ENCODE measurements around the gene LRP1-AS. TPM values are rescaled to one million over a fixed set of nuclear protein-coding genes. Genes with fewer than 3 reads are reported as not detected.

LRP1-AS gene
- polyA plus RNA-seq, 3 donors from 2014 or later, result not detected

DNA sequence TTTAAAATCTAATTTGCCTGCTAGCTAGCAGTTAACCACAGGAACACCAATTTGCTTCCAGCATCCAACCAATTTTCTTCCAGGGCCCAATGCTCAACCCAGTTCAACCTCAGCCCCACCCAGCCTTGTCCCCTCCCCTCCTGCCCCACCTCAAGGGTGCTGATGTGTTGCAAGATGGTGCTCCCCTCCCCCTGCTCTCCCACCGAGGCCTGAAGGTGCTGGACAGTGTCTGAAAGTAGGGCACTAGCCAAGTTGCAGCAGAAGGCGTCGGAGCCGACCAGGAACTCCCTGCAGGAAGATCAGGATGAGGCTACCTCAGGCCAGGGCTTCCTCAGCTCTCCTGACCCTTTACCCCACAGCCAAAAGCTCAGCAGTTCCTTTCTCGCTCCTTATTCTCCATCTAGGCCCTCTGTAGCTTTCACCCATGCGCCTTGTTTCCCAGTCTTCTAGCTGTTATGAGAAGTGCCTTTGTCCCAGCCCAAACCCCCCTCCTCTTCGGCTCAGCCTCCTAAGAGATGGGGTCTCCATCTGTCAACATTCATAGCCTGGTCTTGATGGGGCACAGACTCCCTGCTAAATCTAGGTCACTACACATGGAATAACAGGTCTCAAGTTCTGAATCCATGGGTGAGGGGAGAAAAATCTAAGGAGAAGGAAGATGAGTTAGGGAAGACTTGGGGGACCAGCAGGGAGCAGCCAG, 39.8 kb downstream of the LRP1-AS start:
- H3K27ac Mint-ChIP-seq, result peak overlapping the region; percentile 9 to 71 (median 46)
- DNase-seq, result no peak
- H3K4me1 Mint-ChIP-seq, result peaks cover 70 to 73% of the 10 kb centered on the region in 2 donors
- H3K36me3 Mint-ChIP-seq, result peaks cover 7 to 27% (median 15%) of the 10 kb centered on the region in 3 donors
- peak overlapping the region in 3 of 5 donors; percentile 27 to 61 (median 47) for H3K4me3 Mint-ChIP-seq
- peaks cover 0 to 4% (median 0%) of the 10 kb centered on the region in 6 donors for H3K9me3 Mint-ChIP-seq
- H3K27me3 Mint-ChIP-seq (ENCODE audit: low read depth in 3 of 3), result peaks cover 14 to 24% (median 19%) of the 10 kb centered on the region in 3 donors

DNA sequence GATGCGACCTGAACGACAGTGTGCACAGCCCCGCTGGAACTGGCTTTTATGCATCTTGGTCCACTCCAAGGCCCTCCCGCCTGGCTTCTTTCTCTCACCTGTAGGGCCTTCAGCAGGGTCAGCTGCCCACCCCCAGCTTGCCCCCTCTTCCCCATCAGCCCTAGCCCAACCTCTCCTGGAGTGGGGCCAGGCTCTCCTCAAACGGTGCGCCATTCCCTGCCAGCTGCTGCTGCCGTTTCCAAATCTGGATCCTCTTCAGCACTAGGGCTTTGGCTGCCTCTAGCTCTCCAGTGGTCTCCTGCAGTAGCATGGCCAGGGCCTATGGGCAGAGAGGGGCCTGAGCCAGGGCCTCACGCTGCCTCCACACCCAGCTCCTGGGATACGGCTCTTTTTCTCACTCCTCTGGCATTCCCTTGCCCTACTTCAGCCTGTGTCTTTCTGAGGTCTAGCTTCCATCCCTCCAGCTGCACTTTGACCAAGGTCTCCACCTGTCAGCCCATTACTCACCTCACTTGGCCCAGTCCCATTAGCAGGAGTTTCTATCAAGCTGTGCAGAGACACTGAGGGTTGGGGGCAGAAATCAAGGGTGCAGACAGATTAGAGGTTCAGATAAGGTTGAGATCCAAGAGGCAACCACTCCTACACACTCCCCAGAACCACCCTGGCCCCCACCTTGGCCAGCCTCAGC, 41.3 kb downstream of the LRP1-AS start:
- peaks cover 68 to 71% of the 10 kb centered on the region in 2 donors for H3K4me1 Mint-ChIP-seq

DNA sequence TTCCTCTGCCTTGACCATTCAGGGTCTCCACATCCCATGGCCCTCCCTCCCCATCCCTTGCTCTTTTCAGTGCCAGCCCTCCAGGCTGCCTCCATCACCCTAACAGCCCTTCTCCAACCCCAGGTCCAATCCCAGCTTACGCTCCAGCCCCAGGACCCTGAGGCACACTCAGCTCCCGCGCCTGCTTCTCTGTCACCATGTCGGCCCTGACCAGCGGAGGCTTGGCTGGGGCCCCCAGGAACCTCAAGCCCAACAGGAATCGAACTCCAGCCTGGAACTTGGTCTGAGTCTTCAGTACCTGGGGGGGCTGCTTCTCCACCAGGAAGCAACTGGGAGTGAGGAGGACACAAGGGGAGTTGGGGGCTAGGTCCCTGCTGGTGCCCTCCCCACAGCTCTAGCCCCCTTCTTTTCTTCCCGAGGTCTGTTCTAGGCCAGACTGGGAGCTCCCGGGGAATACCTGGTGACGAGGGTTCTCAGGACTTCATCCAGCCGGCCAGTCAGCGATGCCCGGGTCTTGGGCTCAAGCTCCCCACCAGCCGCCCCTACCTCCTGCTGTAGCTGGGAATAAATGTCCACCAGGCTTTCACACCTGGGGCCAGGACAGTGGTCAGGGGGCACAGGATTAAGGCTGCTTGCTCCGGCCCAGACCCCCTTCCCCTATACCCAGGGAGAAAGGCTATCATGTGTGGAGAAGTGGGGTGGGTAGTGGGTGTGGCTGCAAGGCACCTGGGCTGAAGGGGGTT, 42.2 kb downstream of the LRP1-AS start:
- Mint-ChIP-seq H3K4me1 (peaks cover 65 to 72% of the 10 kb centered on the region in 2 donors), H3K36me3 (peaks cover 7 to 27% (median 16%) of the 10 kb centered on the region in 3 donors), H3K4me3 (no peak overlapping the region), H3K27me3 (ENCODE audit: low read depth in 3 of 3) (peaks cover 0 to 9% (median 4%) of the 10 kb centered on the region in 3 donors), H3K27ac (peak overlapping the region in 4 of 6 donors; percentile 60 to 91 (median 72)), H3K9me3 (no peaks in the 10 kb centered on the region)
- no peak for DNase-seq

More for the DNA sequence above, 41.3 kb downstream of the LRP1-AS start:
- Mint-ChIP-seq H3K27ac (peak overlapping the region in 3 of 6 donors; percentile 51 to 85 (median 71)), H3K9me3 (no peaks in the 10 kb centered on the region), H3K36me3 (peaks cover 7 to 27% (median 15%) of the 10 kb centered on the region in 3 donors), H3K4me3 (no peak overlapping the region), H3K27me3 (ENCODE audit: low read depth in 3 of 3) (peaks cover 3 to 14% (median 12%) of the 10 kb centered on the region in 3 donors)
- DNase-seq, result no peak

DNA sequence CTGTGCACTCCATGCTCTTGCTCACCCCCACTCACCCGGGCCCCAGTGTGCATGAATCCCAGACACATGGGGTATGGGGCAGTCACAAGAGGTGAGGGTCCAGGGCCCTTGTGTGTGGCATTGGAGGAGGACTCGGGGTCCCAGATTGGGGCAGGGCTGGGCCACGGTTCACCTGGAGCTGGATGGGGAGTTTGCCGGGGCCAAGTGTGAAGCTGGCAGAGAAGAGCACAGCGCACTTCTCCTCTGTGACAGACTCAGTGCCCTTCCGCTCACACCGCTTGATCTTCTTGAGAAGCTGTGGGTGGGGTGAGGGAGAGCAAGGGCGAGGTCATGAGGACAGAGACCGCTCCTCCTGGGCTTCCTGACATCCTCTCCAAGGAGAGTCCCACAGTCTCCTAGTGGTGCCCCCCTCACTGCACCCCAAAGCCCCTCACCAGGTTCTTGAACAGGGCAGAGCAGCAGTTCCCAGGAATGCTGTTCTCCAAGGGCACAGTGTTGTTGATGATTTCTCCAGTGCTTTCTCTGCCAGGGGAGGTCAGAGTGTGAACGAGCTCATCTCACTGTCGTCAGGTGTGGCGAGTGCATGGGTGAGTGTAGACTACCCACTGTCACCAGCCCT, 43.0 kb downstream of the LRP1-AS start:
- no peak for DNase-seq
- Mint-ChIP-seq H3K36me3 (peaks cover 9 to 32% (median 23%) of the 10 kb centered on the region in 3 donors), H3K4me3 (peak overlapping the region in 2 of 5 donors; percentile 4 to 24), H3K27ac (peak overlapping the region; percentile 64 to 95 (median 80)), H3K9me3 (no peaks in the 10 kb centered on the region), H3K4me1 (peaks cover 62 to 65% of the 10 kb centered on the region in 2 donors), H3K27me3 (ENCODE audit: low read depth in 3 of 3) (peaks cover 0 to 9% (median 3%) of the 10 kb centered on the region in 3 donors)

DNA sequence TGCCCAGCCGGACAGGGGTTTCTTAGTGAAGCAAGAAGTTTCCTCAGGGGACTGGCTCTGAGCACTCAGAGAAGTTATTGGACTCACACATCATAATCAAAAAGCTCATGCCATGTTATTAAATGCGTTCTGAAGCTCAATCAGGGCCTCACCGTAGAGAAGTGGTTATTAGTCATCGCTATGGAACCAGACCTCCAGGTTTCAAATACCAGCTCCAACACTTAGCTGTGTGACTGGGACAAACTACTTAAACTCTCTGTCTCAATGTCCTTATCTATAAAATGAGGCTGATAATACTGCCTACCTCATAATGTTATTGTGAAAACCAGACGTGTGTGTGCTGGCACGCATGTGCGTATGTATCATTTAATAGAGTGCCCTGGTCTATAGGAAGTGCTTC, 43.6 kb downstream of the LRP1-AS start:
- Mint-ChIP-seq H3K36me3 (peaks cover 13 to 37% (median 24%) of the 10 kb centered on the region in 3 donors), H3K27me3 (ENCODE audit: low read depth in 3 of 3) (peaks cover 0 to 8% (median 3%) of the 10 kb centered on the region in 3 donors), H3K4me1 (peaks cover 59 to 60% of the 10 kb centered on the region in 2 donors), H3K9me3 (no peaks in the 10 kb centered on the region), H3K27ac (peak overlapping the region; percentile 59 to 95 (median 80)), H3K4me3 (peak overlapping the region in 3 of 5 donors; percentile 4 to 55 (median 24))
- DNase-seq, result no peak

DNA sequence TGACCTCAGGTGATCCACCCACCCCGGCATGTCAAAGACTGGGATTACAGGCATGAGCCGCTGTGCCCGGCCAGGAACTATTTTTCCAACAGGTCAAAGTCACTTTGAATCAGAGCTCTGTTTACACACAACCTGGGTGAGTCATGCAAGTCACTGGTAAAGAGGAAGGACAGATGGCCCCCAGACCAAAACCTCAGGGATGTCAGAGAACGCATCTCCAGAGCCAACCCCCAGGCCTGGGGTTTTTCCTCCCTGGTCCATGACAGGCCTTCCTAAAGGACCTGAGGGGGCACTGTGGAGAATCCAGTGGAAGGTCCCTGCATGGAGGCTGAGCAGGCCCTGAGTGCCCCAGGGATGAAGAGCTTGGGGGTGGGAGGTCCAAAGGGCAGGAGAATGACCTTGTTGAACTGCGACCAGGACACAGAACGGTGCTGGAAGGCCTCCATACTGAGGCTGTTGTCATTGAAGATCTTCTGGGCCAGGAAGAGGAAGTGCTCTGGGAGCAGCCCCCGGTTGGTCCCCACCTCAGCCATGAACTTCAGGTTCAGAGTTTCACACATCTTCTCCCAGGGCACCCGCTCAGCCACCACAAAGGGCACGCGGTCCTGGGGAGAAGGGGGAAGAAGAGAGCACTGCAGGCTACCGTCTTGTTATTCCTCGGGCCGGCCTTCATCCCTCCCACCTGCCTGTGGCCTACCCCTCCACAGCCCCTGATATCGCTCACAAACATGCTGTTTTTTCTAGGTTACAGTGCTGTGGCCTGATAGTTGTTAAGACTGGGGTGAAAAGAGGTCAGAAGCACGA, 45.3 kb downstream of the LRP1-AS start:
- Mint-ChIP-seq H3K4me3 (peak overlapping the region; percentile 30 to 67 (median 59)), H3K4me1 (peaks cover 43% of the 10 kb centered on the region in 2 donors), H3K27ac (peak overlapping the region; percentile 90 to 95 (median 92)), H3K9me3 (no peaks in the 10 kb centered on the region), H3K27me3 (ENCODE audit: low read depth in 3 of 3) (peaks cover 0 to 7% (median 3%) of the 10 kb centered on the region in 3 donors), H3K36me3 (peaks cover 6 to 39% (median 22%) of the 10 kb centered on the region in 3 donors)
- peak in 1 of 3 donors; percentile 51 for DNase-seq

DNA sequence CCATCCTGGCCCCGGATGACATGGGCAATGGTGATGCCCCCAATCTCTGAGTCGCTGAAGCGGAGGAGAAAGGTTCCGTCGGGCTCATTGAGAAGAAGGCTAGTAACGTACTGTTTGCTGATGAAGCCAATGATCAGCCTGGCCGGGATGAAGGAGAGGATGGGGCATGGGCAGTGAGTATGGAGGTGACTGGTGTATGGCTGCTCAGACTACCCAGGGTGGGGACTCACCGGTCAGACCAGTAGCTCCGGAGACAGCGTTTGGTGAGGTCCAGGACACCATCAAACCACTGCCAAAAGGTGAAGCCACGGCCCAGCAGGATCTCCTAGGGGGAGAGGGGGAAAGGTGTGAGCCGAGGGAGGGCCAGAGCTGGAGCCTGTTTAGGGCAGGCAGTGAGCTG, 47.7 kb downstream of the LRP1-AS start:
- H3K27me3 Mint-ChIP-seq (ENCODE audit: low read depth in 3 of 3), result peaks cover 0 to 7% (median 4%) of the 10 kb centered on the region in 3 donors
- no peak for DNase-seq
- H3K4me3 Mint-ChIP-seq, result no peak overlapping the region
- H3K9me3 Mint-ChIP-seq, result no peaks in the 10 kb centered on the region
- H3K27ac Mint-ChIP-seq, result peak overlapping the region in 5 of 6 donors; percentile 16 to 80 (median 62)
- peaks cover 12 to 41% (median 18%) of the 10 kb centered on the region in 3 donors for H3K36me3 Mint-ChIP-seq
- H3K4me1 Mint-ChIP-seq, result peaks cover 35 to 37% of the 10 kb centered on the region in 2 donors

DNA sequence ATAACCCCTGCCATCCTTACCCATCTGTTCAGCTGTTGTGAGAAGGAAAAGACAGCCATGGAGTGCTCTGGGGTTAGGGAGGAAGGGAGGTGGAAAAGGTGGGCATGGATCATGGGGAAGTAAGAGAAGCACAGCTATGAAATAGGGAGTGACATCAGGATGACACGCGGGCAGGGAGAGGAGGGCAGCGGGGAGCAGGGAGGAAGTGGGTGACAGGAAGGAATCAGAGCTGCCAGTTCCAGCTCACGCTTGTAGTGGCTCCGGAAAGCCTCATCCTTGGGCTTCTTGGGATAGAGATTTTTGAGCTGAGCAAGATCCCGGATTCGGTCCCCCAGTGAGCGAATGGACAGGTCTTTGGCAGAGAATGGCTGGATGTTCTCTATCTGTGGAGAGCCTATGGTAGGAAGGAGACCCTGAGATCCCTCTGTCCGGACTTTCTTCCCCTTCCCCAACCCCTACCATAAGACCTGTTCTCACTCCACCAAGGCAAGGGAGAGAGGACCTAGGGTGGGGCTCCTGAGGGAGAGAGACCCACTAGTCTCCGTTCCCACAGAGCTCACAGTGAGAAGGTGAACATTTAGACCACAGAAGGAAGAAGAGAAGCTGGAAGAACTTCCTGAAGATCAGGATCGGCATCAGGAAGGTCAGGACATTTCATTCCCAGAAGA, 48.2 kb downstream of the LRP1-AS start:
- Mint-ChIP-seq H3K36me3 (peaks cover 12 to 36% (median 18%) of the 10 kb centered on the region in 3 donors), H3K9me3 (no peaks in the 10 kb centered on the region), H3K27me3 (ENCODE audit: low read depth in 3 of 3) (peaks cover 0 to 7% (median 4%) of the 10 kb centered on the region in 3 donors), H3K4me3 (no peak overlapping the region), H3K27ac (peak overlapping the region; percentile 16 to 80 (median 56)), H3K4me1 (peaks cover 30 to 32% of the 10 kb centered on the region in 2 donors)
- no peak for DNase-seq

DNA sequence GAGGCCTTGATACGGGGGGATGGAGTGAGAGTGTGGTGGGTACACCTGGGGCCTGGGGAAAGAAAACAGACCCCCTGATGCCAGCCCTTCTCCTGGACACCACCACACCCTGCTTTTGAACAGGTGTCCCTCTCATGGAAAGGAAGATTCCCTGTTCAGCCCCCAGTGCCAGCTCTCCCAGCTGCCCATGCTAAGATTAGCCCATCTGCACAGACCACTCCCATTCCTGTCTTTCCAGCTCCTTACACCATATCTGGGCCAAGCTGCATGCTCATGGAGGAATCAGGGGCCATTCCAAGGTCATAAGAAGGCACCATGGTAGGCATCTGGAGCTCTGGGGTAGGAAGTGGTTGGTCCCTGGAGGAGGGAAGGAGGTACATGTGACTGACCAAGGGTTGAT, 48.9 kb downstream of the LRP1-AS start:
- DNase-seq, result no peak
- peaks cover 27 to 29% of the 10 kb centered on the region in 2 donors for H3K4me1 Mint-ChIP-seq
- peaks cover 12 to 32% (median 18%) of the 10 kb centered on the region in 3 donors for H3K36me3 Mint-ChIP-seq
- peaks cover 0 to 7% (median 4%) of the 10 kb centered on the region in 3 donors for H3K27me3 Mint-ChIP-seq (ENCODE audit: low read depth in 3 of 3)
- H3K4me3 Mint-ChIP-seq, result no peak overlapping the region
- H3K27ac Mint-ChIP-seq, result peak overlapping the region in 5 of 6 donors; percentile 31 to 74 (median 57)
- H3K9me3 Mint-ChIP-seq, result no peaks in the 10 kb centered on the region

DNA sequence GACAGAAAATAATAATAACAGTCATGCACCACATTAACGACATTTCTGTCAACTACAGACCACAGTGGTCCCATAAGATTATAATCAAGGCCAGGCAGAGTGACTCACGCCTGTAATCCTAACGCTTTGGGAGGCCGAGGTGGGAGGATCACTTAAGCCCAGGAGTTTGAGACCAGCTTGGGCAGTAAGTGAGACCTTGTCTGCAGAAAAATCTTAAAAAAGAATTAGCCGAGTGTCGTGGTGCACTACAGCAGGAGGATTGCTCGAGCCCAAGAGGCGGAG, 49.9 kb downstream of the LRP1-AS start:
- DNase-seq, result no peak
- Mint-ChIP-seq H3K9me3 (no peaks in the 10 kb centered on the region), H3K36me3 (peaks cover 12 to 32% (median 18%) of the 10 kb centered on the region in 3 donors), H3K4me1 (peaks cover 22 to 27% of the 10 kb centered on the region in 2 donors), H3K27me3 (ENCODE audit: low read depth in 3 of 3) (peaks cover 2 to 4% (median 2%) of the 10 kb centered on the region in 3 donors), H3K27ac (no peak overlapping the region), H3K4me3 (no peak overlapping the region)

DNA sequence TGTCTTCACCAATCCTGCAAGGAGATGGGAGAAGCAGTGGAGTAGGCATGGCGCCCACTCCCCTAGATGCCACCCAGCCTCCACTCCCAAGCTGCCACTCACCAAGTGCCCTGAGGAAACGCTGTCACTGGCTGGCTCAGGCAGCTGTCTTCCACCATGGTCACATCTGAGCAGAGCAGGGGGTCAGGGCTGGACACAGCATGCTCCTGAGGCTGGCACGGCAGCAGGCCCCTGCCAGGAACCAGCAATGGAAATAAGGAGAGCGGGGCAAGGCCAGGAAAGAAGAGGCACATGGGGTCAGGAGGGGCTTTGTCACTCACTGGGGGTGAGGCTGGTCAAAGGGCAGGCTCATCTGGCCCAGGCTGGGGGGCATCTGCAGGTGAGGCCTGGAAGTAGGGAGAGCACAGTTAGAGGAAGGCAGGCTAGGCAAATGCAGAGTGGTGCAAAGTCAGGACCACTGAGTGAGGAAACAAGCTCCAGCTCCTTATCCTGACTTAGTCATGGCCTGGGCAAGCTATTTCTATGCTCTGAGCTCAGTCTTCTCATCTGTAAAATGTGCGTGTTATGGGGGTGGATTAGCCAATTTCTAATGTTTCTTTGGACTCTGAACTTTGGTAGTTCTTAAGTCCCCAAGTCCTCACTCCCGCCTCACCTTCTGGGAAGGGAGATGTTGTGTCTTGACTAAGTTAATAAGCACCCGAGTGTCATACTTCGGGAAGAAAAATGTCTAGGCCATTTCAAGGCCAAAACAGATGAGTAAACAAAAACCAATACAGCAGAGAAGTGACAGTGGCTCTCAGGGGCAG, 50.5 kb downstream of the LRP1-AS start:
- Mint-ChIP-seq H3K36me3 (peaks cover 12 to 32% (median 18%) of the 10 kb centered on the region in 3 donors), H3K27ac (peak overlapping the region in 2 of 6 donors; percentile 54 to 55), H3K4me1 (peaks cover 17 to 23% of the 10 kb centered on the region in 2 donors), H3K9me3 (no peaks in the 10 kb centered on the region), H3K4me3 (no peak overlapping the region), H3K27me3 (ENCODE audit: low read depth in 3 of 3) (peaks cover 0 to 2% (median 1%) of the 10 kb centered on the region in 3 donors)
- no peak for DNase-seq
